Esophagus muscularis mucosa (tissue), 4 donors: ENCODE data around the gene CDC42SE2. TPM values are rescaled to one million over a fixed set of nuclear protein-coding genes. Genes with fewer than 3 reads are reported as not detected.
A peak's percentile ranks its signal among the peaks of the same experiment; 100 is the strongest.

Source experiments
- DNase-seq: peaks from one replicate; pipeline ENCODE4 v3.0.0-alpha.2; 2017; ENCODE audit errors: extremely low spot score
- H3K27ac ChIP-seq, 4 donors: fragments of 200-600 bp; sonication (generic); replicated peaks in 1 of 4; 1 replicate in 3 of 4; 2 replicates in 1 of 4; pipeline ENCODE4 v1.5.1; 2016 to 2019; ENCODE audit warnings: mild to moderate bottlenecking in 1 of 4
- H3K27me3 ChIP-seq, 4 donors: fragments of 200-600 bp; sonication (generic); one replicate each; pipeline versions ENCODE4 v1.5.1 to v1.6.0; 2016 to 2019
- H3K36me3 ChIP-seq, 4 donors: fragments of 200-600 bp; sonication (generic); one replicate each; pipeline ENCODE4 v1.5.1; 2016 to 2019
- H3K4me1 ChIP-seq, 4 donors: fragments of 200-600 bp; sonication (generic); one replicate each; pipeline ENCODE4 v1.5.1; 2016 to 2019
- H3K4me3 ChIP-seq, 4 donors: fragments of 200-600 bp; sonication (generic); 1 replicate in 2 of 4; 2 replicates in 2 of 4; pipeline ENCODE4 v1.5.1; 2016 to 2019; ENCODE audit warnings: mild to moderate bottlenecking in 4 of 4, moderate library complexity in 1 of 4
- H3K9me3 ChIP-seq, 4 donors: fragments of 200-600 bp; sonication (generic); 1 replicate in 3 of 4; 2 replicates in 1 of 4; pipeline ENCODE4 v1.5.1; 2016 to 2019
- EP300 ChIP-seq: sonication (generic); formaldehyde crosslinking; IDR thresholded peaks from one replicate; pipeline ENCODE4 v1.6.1; 2017; ENCODE audit warnings: antibody characterized with exemption
- POLR2A ChIP-seq: fragments of 450-650 bp; IDR thresholded peaks from one replicate; pipeline ENCODE4 v1.6.1; 2017; ENCODE audit warnings: antibody characterized with exemption, moderate library complexity, mild to moderate bottlenecking, low read depth
- POLR2AphosphoS5 ChIP-seq, 2 donors: sonication (generic); formaldehyde crosslinking; IDR thresholded peaks; one replicate each; pipeline ENCODE4 v1.6.1; 2017; ENCODE audit warnings: antibody characterized with exemption in 2 of 2
- WGBS: methylation state at CpG from one replicate; pipeline ENCODE4 v1.1.5; 2018; 5-methylcytosine and 5-hydroxymethylcytosine counted together
- intact Hi-C: fragments of 100-400 bp; cut with DNase I; formaldehyde crosslinking; loops from one replicate; pipeline ENCODE4 v1.15.1; 2023
- small RNA-seq, 3 donors: library from RNA; depleted of rRNA; stranded (forward); fragments of <200 nt; gene quantifications; one replicate each; pipeline ENCODE3, GENCODE V24; 2016
- total RNA-seq, 4 donors: library from RNA; depleted of rRNA; stranded (reverse); fragments of >200 nt; gene quantifications; one replicate each; pipeline versions ENCODE4 v1.1.0 to v1.2.1, GENCODE V29; 2016
- TF ChIP-seq, protein P1 (sequence below), 3 experiments: fragments of 200-600 bp in 2 of 3; fragments of 450-650 bp in 1 of 3; sonication (generic) in 2 of 3; IDR thresholded peaks; one replicate each; pipeline ENCODE4 v1.5.1; 2017 to 2019; ENCODE audit warnings: antibody characterized with exemption in 3 of 3, mild to moderate bottlenecking in 2 of 3, moderate library complexity in 1 of 3

CDC42SE2 gene
- total RNA-seq, 4 donors from 2014 or later, result 23.1 to 28.0 (median 25.4) TPM

DNA sequence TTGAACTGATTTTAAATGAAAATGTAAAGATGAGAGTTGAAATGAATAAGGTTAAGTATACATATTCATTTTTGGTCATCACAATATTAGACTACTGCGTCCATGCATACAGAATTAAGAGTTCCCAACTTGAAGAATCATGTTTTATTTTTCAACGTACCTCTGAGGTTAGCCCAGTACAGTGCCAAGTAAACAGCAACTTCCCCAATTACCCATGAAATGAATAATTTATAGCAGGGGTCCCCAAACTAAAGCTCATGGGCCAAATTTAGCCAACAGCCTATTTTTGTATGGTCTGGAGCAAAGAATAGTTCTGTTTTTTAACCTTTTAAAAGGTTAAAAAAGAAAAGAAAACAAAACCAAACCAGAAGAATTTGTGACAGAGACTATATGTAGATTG, 167.9 kb downstream of the CDC42SE2 start:
- no peak for TF ChIP-seq POLR2AphosphoS5 (IDR thresholded peaks at IDR 0.05)
- no peak for TF ChIP-seq EP300
- TF ChIP-seq, protein P1, sequence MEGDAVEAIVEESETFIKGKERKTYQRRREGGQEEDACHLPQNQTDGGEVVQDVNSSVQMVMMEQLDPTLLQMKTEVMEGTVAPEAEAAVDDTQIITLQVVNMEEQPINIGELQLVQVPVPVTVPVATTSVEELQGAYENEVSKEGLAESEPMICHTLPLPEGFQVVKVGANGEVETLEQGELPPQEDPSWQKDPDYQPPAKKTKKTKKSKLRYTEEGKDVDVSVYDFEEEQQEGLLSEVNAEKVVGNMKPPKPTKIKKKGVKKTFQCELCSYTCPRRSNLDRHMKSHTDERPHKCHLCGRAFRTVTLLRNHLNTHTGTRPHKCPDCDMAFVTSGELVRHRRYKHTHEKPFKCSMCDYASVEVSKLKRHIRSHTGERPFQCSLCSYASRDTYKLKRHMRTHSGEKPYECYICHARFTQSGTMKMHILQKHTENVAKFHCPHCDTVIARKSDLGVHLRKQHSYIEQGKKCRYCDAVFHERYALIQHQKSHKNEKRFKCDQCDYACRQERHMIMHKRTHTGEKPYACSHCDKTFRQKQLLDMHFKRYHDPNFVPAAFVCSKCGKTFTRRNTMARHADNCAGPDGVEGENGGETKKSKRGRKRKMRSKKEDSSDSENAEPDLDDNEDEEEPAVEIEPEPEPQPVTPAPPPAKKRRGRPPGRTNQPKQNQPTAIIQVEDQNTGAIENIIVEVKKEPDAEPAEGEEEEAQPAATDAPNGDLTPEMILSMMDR (IDR thresholded peaks at IDR 0.05), result no peak
- TF ChIP-seq POLR2A, result no peak
- no peaks in the 10 kb centered on the region for H3K9me3 ChIP-seq
- no peak overlapping the region for H3K27ac ChIP-seq
- no peaks in the 10 kb centered on the region for H3K27me3 ChIP-seq
- intact Hi-C loops, result no loop called here
- peaks cover 23 to 78% (median 46%) of the 10 kb centered on the region in 4 donors for H3K36me3 ChIP-seq
- no peak overlapping the region for H3K4me3 ChIP-seq
- H3K4me1 ChIP-seq, result peaks cover 6 to 33% (median 30%) of the 10 kb centered on the region in 4 donors
- DNase-seq, result no peak
- WGBS, result 87% methylated on average over 2 of the region's 2 CpGs

DNA sequence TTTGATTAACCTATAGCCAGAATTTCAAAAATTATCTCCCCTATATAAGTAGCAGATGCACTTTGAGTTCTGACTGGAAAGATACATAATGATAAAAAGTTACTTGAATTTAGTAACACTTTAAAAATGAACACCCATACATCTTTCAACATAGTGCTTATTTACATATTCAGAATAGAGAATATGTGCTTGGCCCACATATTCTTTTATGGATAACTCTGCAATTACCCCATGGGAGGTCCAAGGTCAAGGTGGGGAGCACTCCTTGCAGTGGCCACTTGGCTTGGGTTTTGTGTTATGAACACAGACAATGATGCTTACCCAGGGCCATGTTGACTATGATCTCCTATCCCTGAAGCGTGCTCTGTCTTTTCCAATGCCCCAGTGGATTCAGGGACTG, 169.3 kb downstream of the CDC42SE2 start:
- Histone ChIP-seq H3K9me3 (no peaks in the 10 kb centered on the region), H3K36me3 (peaks cover 17 to 77% (median 40%) of the 10 kb centered on the region in 4 donors), H3K27ac (no peak overlapping the region), H3K4me3 (no peak overlapping the region), H3K4me1 (peaks cover 6 to 44% (median 40%) of the 10 kb centered on the region in 4 donors), H3K27me3 (no peaks in the 10 kb centered on the region)
- no peak for DNase-seq
- TF ChIP-seq POLR2A, result no peak
- TF ChIP-seq, protein P1 (IDR thresholded peaks at IDR 0.05), result no peak
- TF ChIP-seq EP300, result no peak
- TF ChIP-seq POLR2AphosphoS5 (IDR thresholded peaks at IDR 0.05), result no peak
- intact Hi-C loops, result no loop called here
- 100% methylated on average over 1 of the region's 1 CpG for WGBS

DNA sequence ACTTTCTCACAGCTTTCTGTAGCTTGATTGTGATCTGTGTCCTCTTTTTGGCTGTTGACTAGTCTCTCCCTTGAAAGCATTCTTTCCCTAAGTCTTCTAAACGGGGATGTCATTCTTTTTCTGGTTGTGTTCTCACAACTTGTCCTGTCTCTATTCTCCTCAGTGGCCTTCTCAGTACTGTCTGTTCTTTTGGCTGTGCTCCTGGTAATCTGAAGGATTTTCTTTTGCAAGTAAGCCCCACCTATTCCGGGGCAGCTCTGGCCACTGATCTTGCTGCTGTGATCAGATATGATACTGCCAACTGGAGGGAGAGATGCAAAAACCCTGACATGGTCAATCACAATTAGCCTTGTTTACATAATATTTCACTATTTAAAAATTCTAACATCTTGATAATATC, 172.2 kb downstream of the CDC42SE2 start:
- TF ChIP-seq POLR2A (no peak), POLR2AphosphoS5 (IDR thresholded peaks at IDR 0.05) (peak; percentile 49 to 61), EP300 (no peak)
- TF ChIP-seq, protein P1 (IDR thresholded peaks at IDR 0.05), result no peak
- Histone ChIP-seq H3K27ac (peak overlapping the region; percentile 24 to 72 (median 62)), H3K36me3 (peaks cover 9 to 81% (median 41%) of the 10 kb centered on the region in 4 donors), H3K4me1 (peaks cover 6 to 40% (median 37%) of the 10 kb centered on the region in 4 donors), H3K9me3 (no peaks in the 10 kb centered on the region), H3K27me3 (no peaks in the 10 kb centered on the region), H3K4me3 (no peak overlapping the region)
- WGBS, result 48% methylated on average over 2 of the region's 2 CpGs
- intact Hi-C loops, result no loop called here
- no peak for DNase-seq

DNA sequence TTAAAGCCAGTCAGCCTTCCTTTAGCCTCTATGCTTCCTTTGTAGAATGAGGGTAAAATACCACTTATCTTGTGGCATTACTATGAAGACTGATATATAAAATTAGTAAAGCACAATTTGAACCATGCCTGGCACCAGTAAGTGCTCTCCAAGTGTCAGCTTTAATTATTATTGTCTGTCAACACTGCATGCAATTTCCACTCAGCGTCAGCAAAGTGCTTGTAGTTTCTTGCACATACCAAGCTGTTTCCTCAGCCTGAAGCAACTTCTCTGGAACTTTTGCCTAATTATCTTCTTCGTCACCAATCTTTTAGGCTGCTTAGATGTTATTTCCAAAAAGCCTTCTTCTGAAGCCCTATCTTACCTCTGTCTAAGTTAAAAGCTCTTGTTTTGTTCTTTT, 177.3 kb downstream of the CDC42SE2 start:
- Histone ChIP-seq H3K27ac (no peak overlapping the region), H3K36me3 (peaks cover 15 to 76% (median 49%) of the 10 kb centered on the region in 4 donors)

More for the DNA sequence above, 177.3 kb downstream of the CDC42SE2 start:
- Histone ChIP-seq H3K27me3 (no peaks in the 10 kb centered on the region), H3K9me3 (no peaks in the 10 kb centered on the region), H3K4me3 (no peak overlapping the region), H3K4me1 (peaks cover 4 to 19% (median 16%) of the 10 kb centered on the region in 4 donors)
- no peak for TF ChIP-seq POLR2AphosphoS5 (IDR thresholded peaks at IDR 0.05)
- TF ChIP-seq EP300, result no peak
- TF ChIP-seq, protein P1 (IDR thresholded peaks at IDR 0.05), result no peak
- TF ChIP-seq POLR2A, result no peak
- intact Hi-C loops, result no loop called here
- DNase-seq, result no peak
- 76% methylated on average over 2 of the region's 2 CpGs for WGBS

Small RNAs within 50 kb of the gene (small RNA-seq; reads per million reads assigned to genes)
- gene AC004777.1 (0 reads per million in 3 donors), gene RF02271 (0 reads per million in 3 donors)

Other genes with a start within 250 kb of the CDC42SE2 start
- gene HINT1, start 98.8 kb upstream of the CDC42SE2 start, total RNA-seq, result 100 to 1,000 TPM; 129 to 251 (median 201) TPM
- 1 to 10 TPM; 5.3 to 9.1 (median 8.1) TPM for gene LYRM7, start 93.1 kb upstream of the CDC42SE2 start, total RNA-seq